Bronchial epithelial cell (primary cell): Measurements from ENCODE around the gene LY9. TPM values are rescaled to one million over a fixed set of nuclear protein-coding genes. Genes with fewer than 3 reads are reported as not detected.

Experiments
- DNase-seq: peaks from one replicate; pipeline ENCODE4 v3.0.0-alpha.2; 2010; ENCODE audit warnings: low read depth
- FAIRE-seq: peaks from 2 replicates; lab custom pipeline; 2011; peaks lifted over from hg19 to GRCh38; lab: Jason Lieb, UNC
- H3K27me3 ChIP-seq: 2 replicates; pipeline ENCODE4 v1.5.1; 2011; ENCODE audit warnings: low read length; ENCODE audit not compliant: control insufficient read depth, insufficient read depth
- H3K36me3 ChIP-seq: 2 replicates; pipeline ENCODE4 v1.5.1; 2011; ENCODE audit warnings: low read length; ENCODE audit not compliant: control insufficient read depth, insufficient read depth
- H3K4me3 ChIP-seq: 2 replicates; pipeline ENCODE4 v1.5.1; 2011; ENCODE audit warnings: mild to moderate bottlenecking, low read depth, low read length, control low read depth
- total RNA-seq: library from RNA; depleted of rRNA; stranded (reverse); fragments of >200 nt; gene quantifications from 2 replicates; pipeline ENCODE4 v1.2.1, GENCODE V29; 2014
- TF ChIP-seq, protein P1 (sequence below): IDR thresholded peaks from 2 replicates; pipeline ENCODE4 v1.5.1; 2011; ENCODE audit warnings: mild to moderate bottlenecking, moderate library complexity, low read length, control low read depth, inconsistent platforms; ENCODE audit not compliant: insufficient read depth, severe bottlenecking

Gene LY9
- total RNA-seq, 1 donor from 2014 or later = under 0.01 TPM

DNA sequence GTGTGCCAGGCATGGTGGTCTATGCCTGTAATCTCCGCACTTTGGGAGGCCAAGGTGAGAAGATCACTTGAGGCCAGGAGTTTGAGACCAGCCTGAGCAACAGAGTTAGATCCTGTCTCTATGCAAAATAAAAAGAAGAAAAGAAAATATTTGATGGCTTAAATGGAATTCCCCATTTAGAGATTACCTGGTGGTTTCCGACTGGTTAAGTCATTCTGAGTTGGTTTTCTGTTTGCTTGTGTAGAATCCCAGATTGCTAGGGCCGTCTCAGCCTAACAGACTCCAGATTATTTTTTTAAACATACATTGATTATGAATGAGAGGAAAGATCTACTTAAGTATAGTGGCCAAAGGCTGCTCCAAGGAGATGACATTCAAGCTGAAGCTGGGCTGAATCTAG is 22.9 kb upstream of the LY9 start:
- Histone ChIP-seq H3K27me3 (no peaks in the 10 kb centered on the region), H3K4me3 (no peak overlapping the region), H3K36me3 (no peaks in the 10 kb centered on the region)
- DNase-seq (no peak), FAIRE-seq (no peak)
- TF ChIP-seq, protein P1, sequence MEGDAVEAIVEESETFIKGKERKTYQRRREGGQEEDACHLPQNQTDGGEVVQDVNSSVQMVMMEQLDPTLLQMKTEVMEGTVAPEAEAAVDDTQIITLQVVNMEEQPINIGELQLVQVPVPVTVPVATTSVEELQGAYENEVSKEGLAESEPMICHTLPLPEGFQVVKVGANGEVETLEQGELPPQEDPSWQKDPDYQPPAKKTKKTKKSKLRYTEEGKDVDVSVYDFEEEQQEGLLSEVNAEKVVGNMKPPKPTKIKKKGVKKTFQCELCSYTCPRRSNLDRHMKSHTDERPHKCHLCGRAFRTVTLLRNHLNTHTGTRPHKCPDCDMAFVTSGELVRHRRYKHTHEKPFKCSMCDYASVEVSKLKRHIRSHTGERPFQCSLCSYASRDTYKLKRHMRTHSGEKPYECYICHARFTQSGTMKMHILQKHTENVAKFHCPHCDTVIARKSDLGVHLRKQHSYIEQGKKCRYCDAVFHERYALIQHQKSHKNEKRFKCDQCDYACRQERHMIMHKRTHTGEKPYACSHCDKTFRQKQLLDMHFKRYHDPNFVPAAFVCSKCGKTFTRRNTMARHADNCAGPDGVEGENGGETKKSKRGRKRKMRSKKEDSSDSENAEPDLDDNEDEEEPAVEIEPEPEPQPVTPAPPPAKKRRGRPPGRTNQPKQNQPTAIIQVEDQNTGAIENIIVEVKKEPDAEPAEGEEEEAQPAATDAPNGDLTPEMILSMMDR = no peak

DNA sequence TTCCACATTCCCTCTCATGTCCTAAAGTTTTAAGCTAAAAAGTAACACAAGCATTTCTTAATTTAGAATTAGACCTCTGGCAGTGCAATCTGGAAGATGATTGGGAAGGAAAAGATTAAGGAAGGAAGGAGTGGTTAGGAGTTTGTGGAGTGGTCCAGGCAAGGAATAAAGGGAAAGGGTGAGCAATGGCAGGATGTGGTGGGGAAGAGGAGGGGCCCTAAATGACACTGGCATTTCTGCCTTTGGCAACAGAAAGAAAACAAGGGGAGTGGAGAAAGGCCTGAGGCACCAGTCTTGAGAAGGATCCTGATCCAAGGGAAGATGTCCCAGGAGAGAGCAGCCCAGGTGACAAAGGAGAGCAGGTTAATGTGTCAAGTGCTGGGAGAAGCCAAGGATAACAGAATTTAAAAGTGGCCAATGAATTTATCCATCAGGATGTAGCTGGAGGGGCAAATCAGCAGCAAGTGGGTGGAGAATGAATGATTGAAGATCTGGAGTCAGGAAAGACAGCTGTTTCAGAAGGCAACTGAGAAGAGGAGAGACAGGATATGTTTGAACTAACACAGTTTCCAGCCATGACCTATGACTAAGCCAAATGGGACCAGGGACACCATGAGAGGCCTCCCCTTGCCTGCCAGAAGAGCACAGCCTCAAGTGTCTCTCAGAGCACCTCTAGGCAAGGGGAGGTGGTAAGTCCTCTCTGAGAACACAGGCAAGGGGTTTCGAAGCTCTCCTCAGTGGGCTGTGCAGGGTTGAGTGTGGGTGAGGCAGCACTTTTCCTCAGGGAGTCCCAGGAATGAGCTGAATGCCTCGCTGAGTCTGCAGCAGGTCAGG is 20.9 kb upstream of the LY9 start:
- DNase-seq = no peak
- no peaks in the 10 kb centered on the region for H3K27me3 ChIP-seq
- peak; percentile 66 for FAIRE-seq
- TF ChIP-seq, protein P1 = no peak
- H3K4me3 ChIP-seq = no peak overlapping the region
- H3K36me3 ChIP-seq = no peaks in the 10 kb centered on the region

DNA sequence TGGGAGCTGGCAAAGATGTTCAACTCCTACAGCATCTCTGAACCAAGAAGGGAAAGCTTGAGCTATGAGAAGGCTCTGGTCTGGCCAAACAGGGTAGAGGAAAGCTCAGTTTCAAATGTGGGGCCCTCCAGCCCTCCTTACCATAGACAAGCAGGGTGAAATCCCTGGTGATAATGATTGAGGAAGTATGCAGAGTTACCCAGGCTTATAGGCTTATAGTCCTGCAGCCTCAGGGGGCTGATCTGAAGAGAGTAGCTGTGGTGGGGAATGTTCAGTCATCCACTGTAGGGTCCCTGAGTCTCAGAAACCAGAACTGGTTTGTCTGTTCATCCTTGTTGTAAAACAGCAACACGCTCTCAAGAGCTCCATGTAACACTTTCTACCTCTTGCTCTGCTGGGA is 19.8 kb upstream of the LY9 start:
- FAIRE-seq = no peak
- Histone ChIP-seq H3K4me3 (no peak overlapping the region), H3K36me3 (no peaks in the 10 kb centered on the region), H3K27me3 (no peaks in the 10 kb centered on the region)
- TF ChIP-seq, protein P1 = no peak
- no peak for DNase-seq

DNA sequence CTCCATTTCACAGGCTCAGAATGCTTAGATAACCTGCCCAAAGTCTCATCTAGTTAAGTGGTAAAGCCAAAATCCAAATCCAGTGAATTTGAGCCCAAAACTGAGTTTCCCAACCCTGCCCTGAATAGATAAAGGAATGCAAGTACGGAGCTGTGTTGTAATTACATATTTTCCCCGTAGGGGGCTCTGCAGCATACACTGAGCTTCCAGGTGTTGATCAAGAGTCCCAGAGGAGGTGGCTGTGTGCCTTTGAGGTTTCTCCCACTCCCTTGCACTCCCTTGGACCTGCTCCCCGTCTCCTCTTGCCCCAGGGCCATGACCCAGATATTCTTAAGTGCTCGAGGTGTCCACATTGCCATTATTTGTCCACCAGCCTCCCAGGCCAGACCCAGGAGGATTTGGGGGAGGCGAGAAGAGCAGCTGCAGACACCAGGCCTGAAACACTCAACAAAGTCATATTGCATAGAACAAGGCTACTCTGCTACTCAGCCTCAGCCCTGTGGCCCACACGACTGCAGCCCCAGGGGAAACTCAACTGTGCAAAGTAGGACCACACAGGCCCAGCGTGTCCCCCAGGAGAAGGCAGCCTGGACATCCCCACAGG is 18.4 kb upstream of the LY9 start:
- FAIRE-seq (no peak), DNase-seq (peak; percentile 56)

DNA sequence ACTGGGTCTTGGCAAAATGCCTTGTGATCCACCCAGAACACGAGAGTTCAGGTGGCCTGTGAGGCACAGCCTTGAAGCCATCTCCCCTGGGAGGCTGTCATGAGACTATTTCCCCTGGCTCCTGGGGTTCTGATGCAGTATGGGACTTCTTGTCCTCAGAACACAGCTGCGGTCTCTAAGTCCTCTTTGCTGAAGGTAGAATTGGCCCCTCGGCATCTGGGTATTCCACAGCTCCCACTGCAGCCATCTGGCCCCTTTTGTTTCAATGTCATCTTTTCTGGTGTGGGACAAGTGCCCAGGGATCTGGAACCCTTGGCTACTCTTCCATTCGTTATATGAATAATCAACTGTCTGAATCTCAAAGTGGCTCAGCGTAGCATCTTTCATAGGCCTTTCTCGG is 17.0 kb upstream of the LY9 start:
- Histone ChIP-seq H3K4me3 (no peak overlapping the region), H3K36me3 (no peaks in the 10 kb centered on the region), H3K27me3 (no peaks in the 10 kb centered on the region)
- FAIRE-seq (no peak), DNase-seq (no peak)
- TF ChIP-seq, protein P1 = no peak

More for the DNA sequence above, 18.4 kb upstream of the LY9 start:
- H3K36me3 ChIP-seq = no peaks in the 10 kb centered on the region
- no peaks in the 10 kb centered on the region for H3K27me3 ChIP-seq
- TF ChIP-seq, protein P1 = peak; percentile 83
- no peak overlapping the region for H3K4me3 ChIP-seq
